ENCODE data around the gene KRT27. TPM values are rescaled to one million over a fixed set of nuclear protein-coding genes. Genes with fewer than 3 reads are reported as not detected.
A peak's percentile ranks its signal among the peaks of the same experiment; 100 is the strongest.

Gene KRT27
- total RNA-seq, 1 donor from 2014 or later: not detected

GRCh38 chr17:40813804-40814203 lies 31.5 kb upstream of the KRT27 start:
- no peak for TF ChIP-seq CTCF (IDR thresholded peaks at IDR 0.05; ENCODE audit: insufficient read depth, low read length, severe bottlenecking)
- Histone ChIP-seq H3K27me3 (ENCODE audit: control insufficient read depth, insufficient read depth, low read length) (no peaks in the 10 kb centered on the region), H3K4me3 (ENCODE audit: low read depth, low read length) (no peak overlapping the region), H3K36me3 (ENCODE audit: control insufficient read depth, insufficient read depth, low read length) (peaks cover 3% of the 10 kb centered on the region)
- no peak for FAIRE-seq
- DNase-seq (ENCODE audit: low read depth): peak; percentile 92

DNA sequence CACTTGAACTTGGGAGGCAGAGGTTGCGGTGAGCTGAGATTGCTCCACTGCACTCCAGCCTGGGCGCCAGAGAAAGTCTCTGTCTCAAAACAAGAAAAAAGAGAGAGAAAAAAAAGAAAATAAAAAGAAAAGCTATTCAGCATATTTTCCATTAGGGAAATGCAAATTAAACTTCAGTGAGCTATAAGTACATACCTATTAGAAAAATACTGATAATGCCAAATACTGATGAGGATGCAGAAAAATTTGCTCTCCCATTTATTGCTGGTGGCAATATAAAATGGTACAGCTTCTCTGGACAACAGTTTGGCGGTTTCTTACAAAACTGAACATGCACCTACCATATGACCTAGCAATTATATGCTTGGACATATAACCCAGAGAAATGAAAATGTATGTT lies 30.3 kb upstream of the KRT27 start:
- DNase-seq (ENCODE audit: low read depth): no peak
- FAIRE-seq: no peak
- Histone ChIP-seq H3K36me3 (ENCODE audit: control insufficient read depth, insufficient read depth, low read length) (peaks cover 3% of the 10 kb centered on the region), H3K4me3 (ENCODE audit: low read depth, low read length) (no peak overlapping the region), H3K27me3 (ENCODE audit: control insufficient read depth, insufficient read depth, low read length) (no peaks in the 10 kb centered on the region)
- no peak for TF ChIP-seq CTCF (IDR thresholded peaks at IDR 0.05; ENCODE audit: insufficient read depth, low read length, severe bottlenecking)

DNA sequence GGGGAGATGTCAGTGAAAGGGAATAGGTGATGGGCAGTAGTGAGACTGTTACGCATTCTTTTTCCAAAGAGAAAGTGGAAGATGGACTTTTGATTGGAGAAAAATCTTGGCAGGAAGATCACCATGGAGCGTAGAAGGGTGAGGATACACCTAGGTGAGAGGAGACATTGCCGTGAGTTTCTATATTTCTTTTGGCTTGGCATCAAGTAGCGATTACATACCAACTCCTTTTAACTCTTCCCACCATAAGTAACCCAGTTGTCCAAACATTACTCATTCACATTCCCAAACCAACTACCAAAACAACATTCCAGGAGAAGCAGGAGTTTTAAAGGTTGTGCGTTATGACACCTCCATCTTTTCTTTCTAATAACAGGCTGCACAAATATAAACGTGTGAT lies 28.1 kb upstream of the KRT27 start:
- FAIRE-seq (peak; percentile 55), DNase-seq (ENCODE audit: low read depth) (peak; percentile 94)
- Histone ChIP-seq H3K27me3 (ENCODE audit: control insufficient read depth, insufficient read depth, low read length) (no peaks in the 10 kb centered on the region), H3K4me3 (ENCODE audit: low read depth, low read length) (no peak overlapping the region), H3K36me3 (ENCODE audit: control insufficient read depth, insufficient read depth, low read length) (no peaks in the 10 kb centered on the region)
- TF ChIP-seq CTCF (IDR thresholded peaks at IDR 0.05; ENCODE audit: insufficient read depth, low read length, severe bottlenecking): no peak

DNA sequence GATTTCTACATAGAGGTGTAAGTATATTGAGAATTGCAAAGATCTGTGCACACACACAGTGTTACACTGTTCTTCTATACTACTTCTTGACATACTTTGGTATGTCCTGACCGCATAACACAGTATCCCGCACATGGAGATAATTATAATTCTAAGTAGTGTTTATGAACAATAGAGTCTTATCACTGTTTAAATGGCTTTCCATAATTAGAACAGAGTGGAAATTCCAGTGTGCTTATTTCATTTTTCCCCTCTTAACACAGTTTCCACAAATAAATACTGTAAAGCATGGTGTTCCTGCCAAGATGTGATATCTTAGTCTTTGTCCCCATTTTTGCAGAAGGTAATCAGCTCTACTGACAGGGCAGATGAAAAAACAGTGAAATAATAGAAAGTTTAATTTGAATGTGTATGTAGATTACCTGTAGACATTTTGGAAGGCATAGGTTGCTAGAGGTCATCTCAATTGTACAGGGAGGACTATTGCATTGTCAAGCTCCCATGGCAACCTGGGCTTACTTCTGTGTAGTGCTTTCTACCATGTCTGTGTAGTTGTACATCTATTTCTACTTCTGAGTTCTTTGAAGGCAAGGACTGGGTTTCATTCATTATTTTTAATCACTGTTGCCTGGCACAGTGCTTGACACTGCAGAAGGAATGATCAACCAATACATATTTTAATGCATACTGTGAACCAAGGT lies 27.5 kb upstream of the KRT27 start:
- H3K36me3 ChIP-seq (ENCODE audit: control insufficient read depth, insufficient read depth, low read length): no peaks in the 10 kb centered on the region
- H3K27me3 ChIP-seq (ENCODE audit: control insufficient read depth, insufficient read depth, low read length): no peaks in the 10 kb centered on the region
- no peak overlapping the region for H3K4me3 ChIP-seq (ENCODE audit: low read depth, low read length)
- FAIRE-seq (no peak), DNase-seq (ENCODE audit: low read depth) (no peak)
- TF ChIP-seq CTCF (IDR thresholded peaks at IDR 0.05; ENCODE audit: insufficient read depth, low read length, severe bottlenecking): no peak

DNA sequence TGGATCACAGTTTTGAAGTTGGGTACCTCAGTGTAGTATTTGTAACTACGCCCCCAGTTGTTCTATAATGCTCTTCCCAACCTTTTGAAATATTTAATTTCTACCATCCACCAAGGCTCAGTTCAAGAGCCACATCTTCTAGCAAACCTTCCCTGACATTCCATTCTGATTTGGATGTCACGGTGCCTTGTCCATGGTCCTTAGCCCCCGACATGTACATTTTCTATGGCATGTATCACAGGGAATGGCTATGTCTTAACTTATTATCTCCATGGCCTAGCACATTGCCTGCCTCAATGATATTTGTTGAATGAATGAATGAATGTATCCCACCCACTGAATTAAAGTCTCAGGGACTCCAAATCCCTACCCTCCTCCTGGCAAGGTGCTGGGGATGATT lies 23.8 kb upstream of the KRT27 start:
- DNase-seq (ENCODE audit: low read depth): no peak
- Histone ChIP-seq H3K4me3 (ENCODE audit: low read depth, low read length) (no peak overlapping the region), H3K36me3 (ENCODE audit: control insufficient read depth, insufficient read depth, low read length) (no peaks in the 10 kb centered on the region), H3K27me3 (ENCODE audit: control insufficient read depth, insufficient read depth, low read length) (no peaks in the 10 kb centered on the region)
- FAIRE-seq: peak; percentile 66
- TF ChIP-seq CTCF (IDR thresholded peaks at IDR 0.05; ENCODE audit: insufficient read depth, low read length, severe bottlenecking): no peak

DNA sequence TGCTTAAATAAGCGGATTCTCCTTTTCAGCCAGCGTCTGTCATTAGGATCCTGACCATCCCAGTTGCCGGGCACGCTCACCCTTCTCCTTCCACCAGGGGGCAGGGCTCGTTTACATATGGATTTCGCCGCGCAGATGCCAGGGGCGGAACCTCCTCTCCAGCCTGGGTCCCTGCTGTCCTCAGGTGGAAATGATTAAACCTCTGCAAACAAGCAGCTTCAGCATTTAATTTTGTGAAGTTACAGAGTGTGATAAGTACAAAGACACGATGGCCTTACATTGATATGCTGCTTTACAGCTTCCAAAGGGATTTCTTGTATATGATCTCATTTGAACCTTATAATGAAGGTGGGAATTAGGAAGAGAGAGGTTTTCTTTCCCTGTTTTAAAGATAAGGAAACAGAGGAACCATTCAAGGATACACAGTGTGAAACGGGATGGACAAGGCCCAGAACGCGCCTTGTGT lies 21.3 kb upstream of the KRT27 start:
- Histone ChIP-seq H3K36me3 (ENCODE audit: control insufficient read depth, insufficient read depth, low read length) (no peaks in the 10 kb centered on the region), H3K4me3 (ENCODE audit: low read depth, low read length) (no peak overlapping the region), H3K27me3 (ENCODE audit: control insufficient read depth, insufficient read depth, low read length) (no peaks in the 10 kb centered on the region)
- DNase-seq (ENCODE audit: low read depth) (peak; percentile 71), FAIRE-seq (no peak)
- TF ChIP-seq CTCF (IDR thresholded peaks at IDR 0.05; ENCODE audit: insufficient read depth, low read length, severe bottlenecking): peak; percentile 81
